ENCODE measurements around the gene GPR158.

GPR158 gene

GRCh38 chr10:25206693-25207414, 32.1 kb downstream of the GPR158 start:
- DNase-seq (ENCODE audit: low read depth in 3 of 3, low spot score in 1 of 3), result no peak

GRCh38 chr10:25209618-25210017, 34.8 kb downstream of the GPR158 start:
- DNase-seq (ENCODE audit: low read depth in 3 of 3, low spot score in 1 of 3), result no peak

GRCh38 chr10:25210265-25210664, 35.5 kb downstream of the GPR158 start:
- no peak for DNase-seq (ENCODE audit: low read depth in 3 of 3, low spot score in 1 of 3)

- no peak for DNase-seq (ENCODE audit: low read depth in 3 of 3, low spot score in 1 of 3)
Measured at GRCh38 chr10:25220156-25220555, 45.4 kb downstream of the GPR158 start.

- DNase-seq (ENCODE audit: low read depth in 3 of 3, low spot score in 1 of 3), result no peak
Measured at GRCh38 chr10:25222085-25222660, 47.4 kb downstream of the GPR158 start.

- DNase-seq (ENCODE audit: low read depth in 3 of 3, low spot score in 1 of 3), result no peak
Measured at GRCh38 chr10:25226775-25227682, 52.2 kb downstream of the GPR158 start.

GRCh38 chr10:25231751-25232150, 57.0 kb downstream of the GPR158 start:
- no peak for DNase-seq (ENCODE audit: low read depth in 3 of 3, low spot score in 1 of 3)

- DNase-seq (ENCODE audit: low read depth in 3 of 3, low spot score in 1 of 3), result no peak
Measured at GRCh38 chr10:25232204-25232603, 57.4 kb downstream of the GPR158 start.

- no peak for DNase-seq (ENCODE audit: low read depth in 3 of 3, low spot score in 1 of 3)
Measured at GRCh38 chr10:25245165-25245564, 70.4 kb downstream of the GPR158 start.

GRCh38 chr10:25257646-25258045, 82.8 kb downstream of the GPR158 start:
- no peak for DNase-seq (ENCODE audit: low read depth in 3 of 3, low spot score in 1 of 3)

- no peak for DNase-seq (ENCODE audit: low read depth in 3 of 3, low spot score in 1 of 3)
Measured at GRCh38 chr10:25261110-25261509, 86.3 kb downstream of the GPR158 start.

- no peak for DNase-seq (ENCODE audit: low read depth in 3 of 3, low spot score in 1 of 3)
Measured at GRCh38 chr10:25261558-25261957, 86.8 kb downstream of the GPR158 start.

GRCh38 chr10:25263931-25264330, 89.1 kb downstream of the GPR158 start:
- DNase-seq (ENCODE audit: low read depth in 3 of 3, low spot score in 1 of 3), result no peak

GRCh38 chr10:25278180-25278579, 103.4 kb downstream of the GPR158 start:
- no peak for DNase-seq (ENCODE audit: low read depth in 3 of 3, low spot score in 1 of 3)

- no peak for DNase-seq (ENCODE audit: low read depth in 3 of 3, low spot score in 1 of 3)
Measured at GRCh38 chr10:25280076-25280475, 105.3 kb downstream of the GPR158 start.

- no peak for DNase-seq (ENCODE audit: low read depth in 3 of 3, low spot score in 1 of 3)
Measured at GRCh38 chr10:25280573-25280972, 105.8 kb downstream of the GPR158 start.

- DNase-seq (ENCODE audit: low read depth in 3 of 3, low spot score in 1 of 3), result no peak
Measured at GRCh38 chr10:25285809-25286208, 111.0 kb downstream of the GPR158 start.

- DNase-seq (ENCODE audit: low read depth in 3 of 3, low spot score in 1 of 3), result no peak
Measured at GRCh38 chr10:25288181-25288580, 113.4 kb downstream of the GPR158 start.

- DNase-seq (ENCODE audit: low read depth in 3 of 3, low spot score in 1 of 3), result no peak
Measured at GRCh38 chr10:25294032-25294926, 119.5 kb downstream of the GPR158 start.

- DNase-seq (ENCODE audit: low read depth in 3 of 3, low spot score in 1 of 3), result no peak
Measured at GRCh38 chr10:25296324-25296723, 121.5 kb downstream of the GPR158 start.

- no peak for DNase-seq (ENCODE audit: low read depth in 3 of 3, low spot score in 1 of 3)
Measured at GRCh38 chr10:25297466-25297865, 122.7 kb downstream of the GPR158 start.

Data from stimulated activated CD4-positive, alpha-beta T cell treated with anti-CD3 and anti-CD28 coated beads, TNF-alpha, amount 100 ng/mL, for 1 hour (primary cell).